ENCODE measurements around the gene TOP2A.
"Not testable (repeated sequence)": the region's sequence is repeated elsewhere in the genome, so short reads cannot be mapped to it uniquely, and the experiment has no call there.

Gene TOP2A

GRCh38 chr17:40432864-40433528, 15.3 kb upstream of the TOP2A start:
- DNase-seq (ENCODE audit: low spot score): peak; percentile 28

- DNase-seq (ENCODE audit: low spot score): no peak
Measured at GRCh38 chr17:40431231-40431602, 13.5 kb upstream of the TOP2A start.

DNA sequence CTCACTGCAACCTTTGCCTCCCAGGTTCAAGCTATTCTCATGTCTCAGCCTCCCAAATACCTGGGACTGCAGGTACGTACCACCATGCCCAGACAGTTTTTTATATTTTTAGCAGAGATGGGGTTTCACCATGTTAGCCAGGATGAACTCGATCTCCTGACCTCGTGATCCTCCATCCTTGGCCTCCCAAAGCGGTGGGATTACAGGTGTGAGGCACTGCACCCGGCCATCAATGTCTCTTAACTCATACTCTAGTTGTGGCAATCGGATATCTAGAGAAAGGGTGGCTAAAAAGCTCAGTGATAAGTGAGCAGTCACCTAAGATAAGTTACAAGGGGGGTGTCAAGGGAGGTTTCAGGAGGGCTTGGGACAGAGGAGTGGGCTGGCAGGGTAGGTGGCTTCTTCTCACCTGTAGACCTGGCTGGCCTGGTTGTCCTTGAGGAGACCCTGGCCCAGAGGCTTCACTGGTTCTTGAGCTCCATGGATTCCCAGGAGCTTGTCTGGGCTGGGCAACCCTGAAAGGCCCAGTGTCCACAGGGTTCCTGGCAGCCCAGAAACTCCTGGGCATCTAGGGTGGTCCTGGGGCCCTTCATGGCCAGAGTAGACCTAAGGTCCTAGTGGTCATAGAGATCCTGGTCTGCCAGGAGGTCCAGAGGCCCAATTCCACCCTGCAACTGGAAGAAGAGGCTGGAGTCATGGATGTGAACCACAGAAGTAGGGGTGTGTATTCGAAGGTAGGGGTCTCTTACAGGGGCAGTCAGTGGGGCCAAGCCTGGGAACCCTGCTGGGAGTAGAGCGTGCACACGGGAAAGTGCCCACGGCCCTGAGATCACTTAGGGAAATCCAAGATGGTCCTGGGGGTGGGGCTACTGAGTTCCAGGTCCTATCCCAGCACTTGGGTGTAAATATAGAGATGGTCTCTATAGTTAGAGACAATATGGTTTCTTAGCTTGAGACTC, 12.9 kb upstream of the TOP2A start:
- DNase-seq (ENCODE audit: low spot score): no peak

DNA sequence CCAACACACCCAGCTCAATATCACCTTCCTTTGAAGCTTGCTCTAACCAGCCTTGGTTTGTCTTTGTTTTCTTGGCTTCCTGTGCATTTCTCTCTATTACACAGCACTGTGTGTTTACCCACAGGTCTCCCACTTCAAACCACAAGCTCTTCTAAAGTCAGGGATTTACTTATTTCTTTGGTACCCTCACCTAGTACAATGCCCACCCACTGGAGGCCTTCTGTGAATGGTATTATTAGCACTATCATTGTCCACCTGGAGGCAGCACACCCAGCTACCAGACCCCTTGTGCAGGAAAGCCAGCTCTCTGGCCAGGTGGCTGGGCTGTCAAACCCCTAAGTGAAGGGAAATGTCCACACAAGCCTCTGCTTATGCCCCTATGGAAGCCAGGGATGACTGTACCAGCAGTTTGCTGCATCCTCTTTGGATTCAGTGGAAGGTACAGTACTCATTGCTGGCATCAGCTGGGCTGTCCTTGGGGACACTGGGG, 9.4 kb upstream of the TOP2A start:
- DNase-seq (ENCODE audit: low spot score): no peak

GRCh38 chr17:40425741-40426140, 8.0 kb upstream of the TOP2A start:
- no peak for DNase-seq (ENCODE audit: low spot score)

DNA sequence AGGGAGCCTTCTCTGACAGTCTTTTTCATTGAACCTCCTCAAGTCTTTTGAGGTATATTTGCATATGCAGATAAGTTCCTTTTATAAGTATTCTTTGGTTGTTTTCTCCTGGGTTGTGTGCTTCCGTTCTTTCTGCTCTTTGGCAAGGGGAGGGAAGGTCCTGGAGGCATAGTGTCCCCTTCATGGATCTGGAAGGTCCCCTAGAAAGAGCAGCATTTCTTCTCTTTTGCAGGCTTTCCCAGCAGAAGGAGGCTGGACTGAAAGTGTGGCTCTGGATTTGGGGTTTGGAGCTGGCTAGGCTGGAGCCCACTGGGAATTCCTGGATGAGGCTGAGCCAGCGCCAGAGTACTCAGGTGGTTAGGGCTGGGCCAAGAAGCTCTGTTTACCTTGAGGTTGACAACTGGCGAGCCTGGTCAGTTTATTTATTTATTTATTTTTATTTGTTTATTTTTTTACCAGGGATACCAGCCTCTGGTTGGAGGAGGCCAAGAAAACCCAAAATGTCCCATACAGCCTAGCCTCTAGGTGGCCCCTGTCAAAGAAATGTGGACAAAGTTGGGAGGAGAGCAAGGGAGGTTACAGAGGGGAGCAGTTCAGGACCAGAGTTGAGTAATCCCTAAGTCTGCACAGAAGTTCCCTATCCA, 5.4 kb upstream of the TOP2A start:
- no peak for DNase-seq (ENCODE audit: low spot score)

- no peak for DNase-seq (ENCODE audit: low spot score)
Measured at GRCh38 chr17:40419559-40420331, 2.0 kb upstream of the TOP2A start.

- no peak for DNase-seq (ENCODE audit: low spot score)
Measured at GRCh38 chr17:40418428-40418706, 671 bp upstream of the TOP2A start.

DNA sequence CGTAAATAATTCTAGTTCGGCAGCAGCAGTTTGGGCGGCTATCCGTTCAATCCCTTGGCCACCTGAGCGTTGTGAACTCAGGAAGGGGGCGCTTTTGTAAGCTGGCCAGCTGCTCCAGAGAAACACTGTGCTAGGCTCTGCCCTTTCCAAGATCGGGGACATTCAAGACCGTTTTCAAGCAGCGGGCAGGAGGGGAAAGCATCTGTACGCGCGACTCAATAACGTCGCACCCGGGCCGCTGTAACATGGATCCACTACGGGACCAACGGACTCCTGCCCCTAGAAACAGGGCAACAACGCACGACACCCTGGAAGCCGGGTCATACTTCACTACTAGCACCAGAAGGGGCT, 463 bp downstream of the TOP2A start:
- DNase-seq (ENCODE audit: low spot score): peak; percentile 39

GRCh38 chr17:40416671-40417070, 1.0 kb downstream of the TOP2A start:
- no peak for DNase-seq (ENCODE audit: low spot score)

- DNase-seq (ENCODE audit: low spot score): peak; percentile 48
Measured at GRCh38 chr17:40415390-40415789, 2.3 kb downstream of the TOP2A start.

- DNase-seq (ENCODE audit: low spot score): not testable (repeated sequence)
Measured at GRCh38 chr17:40414312-40414711, 3.4 kb downstream of the TOP2A start.

- no peak for DNase-seq (ENCODE audit: low spot score)
Measured at GRCh38 chr17:40412880-40413279, 4.8 kb downstream of the TOP2A start.

GRCh38 chr17:40411821-40412220, 5.9 kb downstream of the TOP2A start:
- DNase-seq (ENCODE audit: low spot score): no peak

DNA sequence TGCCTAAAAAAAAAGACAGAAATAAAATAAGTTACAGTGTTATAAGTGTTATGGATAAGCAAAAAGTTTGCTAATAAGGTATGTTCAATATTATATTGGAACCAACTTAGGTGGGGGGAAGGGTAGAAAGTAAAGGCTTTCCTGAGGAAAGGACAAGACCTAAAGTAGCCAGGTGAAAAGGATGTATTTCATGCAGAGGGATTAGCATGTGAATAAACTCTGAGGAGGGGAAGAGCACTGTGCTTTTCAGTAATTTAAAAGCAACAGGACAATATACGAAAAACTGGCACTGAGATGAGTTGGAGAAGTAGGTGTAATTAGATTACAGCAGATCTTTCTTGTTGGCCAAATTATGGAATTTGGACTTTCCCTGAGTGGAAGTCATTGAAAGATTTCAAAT, 7.6 kb downstream of the TOP2A start:
- no peak for DNase-seq (ENCODE audit: low spot score)

DNA sequence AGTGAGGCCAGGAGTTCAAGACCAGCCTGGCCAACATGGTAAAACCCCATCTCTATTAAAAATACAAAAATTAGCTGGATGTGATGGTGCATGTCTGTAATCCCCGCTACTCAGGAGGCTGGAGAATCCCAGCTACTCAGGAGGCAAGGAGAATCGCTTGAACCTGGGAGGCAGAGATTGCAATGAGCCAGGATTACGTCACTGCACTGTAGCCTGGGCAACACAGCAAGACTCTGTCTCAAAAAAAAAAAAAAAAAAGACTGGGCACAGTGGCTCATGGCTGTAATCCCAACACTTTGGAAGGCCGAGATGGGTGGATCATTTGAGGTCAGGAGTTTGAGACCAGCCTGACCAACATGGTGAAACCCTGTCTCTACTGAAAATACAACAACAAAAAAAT, 8.2 kb downstream of the TOP2A start:
- DNase-seq (ENCODE audit: low spot score): not testable (repeated sequence)

DNA sequence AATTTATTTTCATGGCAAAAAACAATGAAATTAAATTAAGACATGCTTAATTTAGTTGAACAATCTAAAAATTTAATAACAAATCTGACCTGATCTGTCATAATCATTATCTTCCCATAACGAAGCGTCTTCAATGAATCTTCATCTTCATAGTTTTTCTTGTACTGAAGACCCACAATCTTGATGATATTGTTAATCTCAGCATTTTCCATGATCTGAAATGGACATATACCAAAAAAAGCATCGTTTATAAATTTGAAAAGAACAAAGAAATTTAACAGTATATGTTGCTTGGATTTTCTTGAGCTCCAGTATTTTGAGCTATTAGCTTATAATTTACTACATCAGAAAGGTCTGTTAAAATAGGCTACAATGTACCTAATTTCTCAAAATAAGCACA, 10.2 kb downstream of the TOP2A start:
- DNase-seq (ENCODE audit: low spot score): no peak

- DNase-seq (ENCODE audit: low spot score): no peak
Measured at GRCh38 chr17:40404003-40404402, 13.7 kb downstream of the TOP2A start.

DNA sequence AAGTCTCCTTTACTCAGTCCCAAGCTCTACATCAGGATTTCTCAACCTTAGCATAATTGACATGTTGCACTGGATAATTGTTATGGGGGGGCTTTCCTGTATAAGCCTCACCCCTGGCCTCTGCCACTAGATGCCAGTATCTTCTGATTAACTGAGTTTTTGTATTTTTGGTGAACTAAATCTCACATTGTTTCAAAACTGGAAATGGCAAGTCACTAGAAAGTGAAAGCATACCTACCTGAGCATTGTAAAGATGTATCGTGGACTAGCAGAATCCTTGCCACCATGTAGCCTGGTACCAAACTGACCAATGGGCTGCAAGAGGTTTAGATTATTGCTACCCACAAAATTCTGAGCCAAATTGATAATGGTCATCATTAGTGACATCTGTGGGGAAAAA, 15.0 kb downstream of the TOP2A start:
- no peak for DNase-seq (ENCODE audit: low spot score)

- peak; percentile 64 for DNase-seq (ENCODE audit: low spot score)
Measured at GRCh38 chr17:40399185-40399584, 18.5 kb downstream of the TOP2A start.

DNA sequence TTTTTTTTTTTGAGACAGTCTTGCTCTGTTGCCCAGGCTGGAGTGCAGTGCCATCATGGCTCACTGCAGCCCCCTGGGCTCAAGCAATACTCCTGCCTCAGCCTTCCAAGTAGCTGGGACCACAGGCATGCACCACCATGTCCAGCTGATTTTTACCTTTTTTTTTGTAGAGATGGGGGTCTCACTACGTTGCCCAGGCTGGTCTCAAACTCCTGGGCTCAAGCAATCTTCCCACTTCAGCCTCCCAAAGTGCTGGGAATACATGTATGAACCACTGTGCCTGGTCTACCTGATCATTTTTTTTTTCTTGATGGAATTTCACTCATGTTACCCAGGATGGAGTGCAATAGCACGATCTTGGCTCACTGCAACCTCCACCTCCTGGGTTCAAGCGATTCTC, 31.1 kb downstream of the TOP2A start:
- DNase-seq (ENCODE audit: low spot score): not testable (repeated sequence)

DNA sequence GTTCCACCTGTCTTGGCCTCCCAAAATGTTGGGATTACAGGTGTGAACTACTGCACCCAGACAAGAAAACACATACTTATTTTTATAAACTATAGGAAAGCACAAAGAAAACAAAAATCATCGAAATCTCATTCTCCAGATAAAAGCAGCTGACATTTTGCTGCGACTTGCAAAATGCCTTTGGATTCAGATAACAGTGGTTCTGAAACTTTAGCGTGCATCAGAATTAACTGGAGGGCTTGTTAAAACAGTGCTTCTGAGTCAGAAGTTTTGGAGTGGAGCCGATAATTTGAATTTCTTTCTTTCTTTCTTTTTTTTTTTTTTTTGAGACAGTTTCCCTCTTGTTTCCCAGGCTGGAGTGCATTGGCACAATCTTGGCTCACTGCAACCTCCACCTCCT, 35.4 kb downstream of the TOP2A start:
- DNase-seq (ENCODE audit: low spot score): no peak
